DMS114 treated with DMSO at 0.1 percent for 48 hours (cell line): ENCODE measurements around the gene RAX2.
A peak's percentile ranks its signal among the peaks of the same experiment; 100 is the strongest.
"Not testable (repeated sequence)": the region's sequence is repeated elsewhere in the genome, so short reads cannot be mapped to it uniquely, and the experiment has no call there.

Experiments
- DNase-seq: peaks from one replicate; lab custom pipeline; 2025; ENCODE audit not compliant: unreplicated experiment; lab: John Stamatoyannopoulos, UW

RAX2 gene

DNA sequence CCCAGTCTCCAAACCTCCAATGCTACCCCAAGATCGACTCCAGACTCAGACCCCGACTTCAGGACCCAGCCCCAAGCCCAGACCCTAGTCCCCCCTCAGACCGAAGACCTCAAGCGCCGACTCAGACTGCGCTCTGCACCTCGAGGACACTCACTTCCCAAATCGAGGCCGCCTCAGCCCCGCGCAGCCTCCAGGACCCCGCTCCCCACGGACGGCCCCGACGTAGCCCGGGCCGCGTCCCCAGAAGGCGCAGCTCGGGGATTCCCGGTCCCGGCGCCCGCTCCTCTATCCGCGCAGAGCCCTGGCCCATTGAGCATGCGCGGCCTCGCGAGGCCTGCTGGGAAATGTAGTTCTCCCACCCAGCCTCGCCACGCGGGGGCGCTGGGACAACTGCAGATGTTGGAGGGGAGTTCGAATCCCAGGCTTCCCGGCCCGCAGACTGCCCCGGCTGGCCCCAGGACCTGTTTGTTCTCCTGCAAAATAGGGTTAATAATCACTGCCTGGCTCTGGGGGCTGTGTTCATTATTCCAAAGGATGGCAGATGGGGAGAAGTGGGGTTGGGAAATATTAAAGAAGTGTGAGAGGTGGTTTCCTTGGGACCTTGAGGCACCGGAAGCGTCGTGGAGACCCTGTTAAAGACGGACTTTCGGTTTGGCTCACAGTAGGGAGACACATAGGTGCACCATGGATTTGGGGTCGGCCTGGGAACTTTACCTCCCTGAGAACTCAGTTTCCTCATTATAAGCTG is 10.5 kb downstream of the RAX2 start, which contains the start of gene APBA3:
Gene APBA3, minus strand, starts transcription at position 311 of the 748 bp plus-strand sequence. CDS start 1,428 bp downstream, outside the sequence.
- DNase-seq, result peak; percentile 50

DNA sequence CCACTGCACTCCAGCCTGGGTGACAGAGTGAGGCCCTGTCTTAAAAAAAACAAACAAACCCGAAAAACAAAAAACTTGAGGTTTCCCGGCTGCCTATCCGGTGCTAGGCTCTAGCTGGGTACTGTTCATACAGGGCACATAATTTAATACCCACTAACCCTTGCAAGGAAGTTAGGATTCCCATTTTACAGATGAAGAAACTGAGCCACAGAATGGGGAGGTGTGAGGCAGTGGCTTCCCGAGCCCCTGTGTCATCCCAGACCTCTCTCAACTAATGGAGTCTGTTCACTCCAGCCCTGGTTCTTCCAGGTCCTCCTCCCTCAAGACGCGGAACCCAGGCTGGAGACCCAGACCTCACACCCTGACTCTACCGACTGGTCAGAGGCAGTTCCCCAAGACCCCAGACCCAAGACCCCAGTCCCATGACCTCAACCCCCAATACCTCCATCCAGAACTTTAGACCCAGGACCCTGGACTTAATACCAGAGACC is 11.1 kb downstream of the RAX2 start:
- DNase-seq, result no peak

GRCh38 chr19:3759482-3760254 is 12.4 kb downstream of the RAX2 start:
- DNase-seq, result no peak

DNA sequence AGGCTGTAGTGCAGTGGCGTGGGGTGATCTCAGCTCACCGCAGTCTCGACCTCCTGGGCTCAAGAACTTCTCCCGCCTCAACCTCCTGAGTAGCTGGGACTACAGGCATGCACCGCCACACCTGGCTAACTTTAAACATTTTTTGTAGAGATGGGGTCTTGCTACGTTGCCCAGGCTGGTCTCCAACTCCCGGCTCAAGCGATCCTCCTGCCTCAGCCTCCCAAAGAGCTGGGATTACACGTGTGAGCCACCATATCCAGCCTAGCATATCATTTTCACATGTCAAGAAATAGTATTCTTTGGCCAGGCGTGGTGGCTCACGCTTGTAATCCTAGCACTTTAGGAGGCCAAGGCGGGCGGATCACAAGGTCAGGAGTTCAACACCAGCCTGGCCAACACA is 13.7 kb downstream of the RAX2 start:
- not testable (repeated sequence) for DNase-seq

- not testable (repeated sequence) for DNase-seq
Measured at GRCh38 chr19:3757705-3758104, 14.3 kb downstream of the RAX2 start.

GRCh38 chr19:3753631-3754410 is 18.2 kb downstream of the RAX2 start:
- DNase-seq, result no peak

DNA sequence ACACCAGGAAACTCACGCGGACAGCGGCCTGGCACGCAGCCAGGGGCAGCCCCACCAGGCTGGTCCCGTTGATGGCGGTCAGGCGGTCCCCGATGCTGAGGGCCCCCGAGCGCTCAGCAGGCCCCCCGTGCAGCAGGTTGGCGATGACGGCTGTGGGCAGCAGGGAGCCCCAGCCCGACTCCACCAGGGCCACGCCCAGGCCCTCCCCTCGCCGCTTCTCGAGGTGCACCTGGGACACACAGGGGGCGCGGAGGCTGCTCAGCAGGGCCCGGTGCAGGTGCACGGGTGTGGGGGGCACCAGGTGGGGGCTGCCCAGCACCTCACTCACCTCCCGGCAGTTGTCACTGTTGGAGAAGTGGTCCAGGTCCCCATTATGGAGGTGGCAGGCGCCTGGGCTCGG is 19.5 kb downstream of the RAX2 start:
- DNase-seq, result no peak

- no peak for DNase-seq
Measured at GRCh38 chr19:3751236-3751635, 20.8 kb downstream of the RAX2 start.

- DNase-seq, result no peak
Measured at GRCh38 chr19:3750211-3750610, 21.8 kb downstream of the RAX2 start.

DNA sequence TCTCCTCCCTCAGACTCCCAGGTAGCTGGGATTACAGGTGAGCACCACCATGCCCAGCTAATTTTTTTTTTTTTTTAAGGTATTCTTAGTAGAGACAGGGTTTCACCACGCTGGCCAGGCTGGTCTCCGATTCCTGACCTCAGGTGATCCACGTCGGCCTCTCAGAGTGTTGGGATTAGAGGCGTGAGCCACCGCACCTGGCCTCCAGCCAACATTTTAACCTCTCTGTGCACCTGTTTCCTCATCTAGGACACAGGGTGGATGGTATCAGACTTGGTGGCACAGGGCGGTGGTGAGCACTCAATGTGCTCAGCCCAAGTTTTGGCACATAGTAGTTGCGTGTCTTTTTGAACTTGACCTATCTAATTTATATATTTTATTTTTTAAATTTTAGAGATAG is 23.1 kb downstream of the RAX2 start:
- DNase-seq, result no peak

- DNase-seq, result no peak
Measured at GRCh38 chr19:3746371-3747056, 25.5 kb downstream of the RAX2 start.

GRCh38 chr19:3745363-3746045 is 26.5 kb downstream of the RAX2 start:
- DNase-seq, result no peak

DNA sequence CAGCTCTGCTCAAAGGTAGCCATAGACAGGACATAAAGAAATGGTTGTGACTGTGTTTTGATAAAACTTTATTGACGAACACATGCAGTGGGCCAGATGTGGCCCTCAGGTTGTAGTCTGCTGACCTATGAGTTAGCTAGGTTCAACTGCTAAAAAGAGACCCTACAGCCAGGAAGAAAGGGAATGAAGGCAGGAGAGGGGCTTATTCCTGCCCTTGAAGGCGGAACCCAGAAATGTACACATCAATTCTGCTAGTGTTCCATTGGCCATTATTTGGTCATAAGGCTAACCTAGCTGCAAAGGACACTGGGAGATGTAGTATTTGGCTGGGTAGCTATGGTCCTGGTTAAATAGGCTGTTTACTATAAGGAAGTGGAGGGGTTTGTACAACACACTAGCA is 28.5 kb downstream of the RAX2 start:
- peak; percentile 32 for DNase-seq

DNA sequence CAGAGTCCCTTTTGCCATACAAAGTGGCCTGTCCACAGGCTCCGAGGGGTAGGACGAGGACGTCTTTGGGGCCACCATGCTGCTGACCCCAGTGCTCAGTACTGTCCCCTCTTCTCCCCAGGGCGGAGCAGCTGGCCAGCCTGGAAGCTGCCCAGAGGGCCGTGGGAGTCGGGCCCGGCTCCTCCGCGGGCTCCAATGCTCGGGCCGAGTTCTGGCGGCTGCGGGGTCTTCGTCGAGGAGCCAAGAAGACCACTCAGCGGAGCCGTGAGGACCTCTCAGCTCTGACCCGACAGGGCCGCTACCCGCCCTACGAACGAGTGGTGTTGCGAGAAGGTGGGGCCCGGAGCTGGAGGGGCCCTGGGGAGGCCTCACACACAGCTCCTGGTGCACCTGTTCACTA is 31.6 kb downstream of the RAX2 start:
- DNase-seq, result no peak

DNA sequence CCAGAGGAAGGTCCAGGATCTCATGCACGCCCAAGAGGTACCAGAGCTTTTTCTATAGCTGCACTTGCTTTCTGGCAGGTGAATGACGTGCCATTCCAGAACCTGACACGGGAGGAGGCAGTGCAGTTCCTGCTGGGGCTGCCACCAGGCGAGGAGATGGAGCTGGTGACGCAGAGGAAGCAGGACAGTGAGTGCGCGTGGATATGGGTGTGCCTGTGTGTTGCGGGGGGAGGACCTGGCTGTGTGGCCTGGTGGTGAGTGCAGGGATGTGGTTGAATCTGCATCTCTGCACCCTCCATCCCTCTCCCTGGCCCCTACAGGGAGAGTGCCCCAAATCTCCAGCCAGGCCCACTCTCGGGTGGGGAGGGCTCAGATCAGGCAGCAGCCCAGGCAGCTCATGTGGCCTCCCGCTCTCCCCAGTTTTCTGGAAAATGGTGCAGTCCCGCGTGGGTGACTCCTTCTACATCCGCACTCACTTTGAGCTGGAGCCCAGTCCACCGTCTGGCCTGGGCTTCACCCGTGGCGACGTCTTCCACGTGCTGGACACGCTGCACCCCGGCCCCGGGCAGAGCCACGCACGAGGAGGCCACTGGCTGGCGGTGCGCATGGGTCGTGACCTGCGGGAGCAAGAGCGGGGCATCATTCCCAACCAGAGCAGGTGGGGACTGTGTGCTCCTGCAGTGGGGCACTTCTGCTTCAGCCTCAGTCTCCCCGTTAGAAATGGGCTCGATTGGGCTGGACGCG is 33.4 kb downstream of the RAX2 start:
- DNase-seq, result no peak

DNA sequence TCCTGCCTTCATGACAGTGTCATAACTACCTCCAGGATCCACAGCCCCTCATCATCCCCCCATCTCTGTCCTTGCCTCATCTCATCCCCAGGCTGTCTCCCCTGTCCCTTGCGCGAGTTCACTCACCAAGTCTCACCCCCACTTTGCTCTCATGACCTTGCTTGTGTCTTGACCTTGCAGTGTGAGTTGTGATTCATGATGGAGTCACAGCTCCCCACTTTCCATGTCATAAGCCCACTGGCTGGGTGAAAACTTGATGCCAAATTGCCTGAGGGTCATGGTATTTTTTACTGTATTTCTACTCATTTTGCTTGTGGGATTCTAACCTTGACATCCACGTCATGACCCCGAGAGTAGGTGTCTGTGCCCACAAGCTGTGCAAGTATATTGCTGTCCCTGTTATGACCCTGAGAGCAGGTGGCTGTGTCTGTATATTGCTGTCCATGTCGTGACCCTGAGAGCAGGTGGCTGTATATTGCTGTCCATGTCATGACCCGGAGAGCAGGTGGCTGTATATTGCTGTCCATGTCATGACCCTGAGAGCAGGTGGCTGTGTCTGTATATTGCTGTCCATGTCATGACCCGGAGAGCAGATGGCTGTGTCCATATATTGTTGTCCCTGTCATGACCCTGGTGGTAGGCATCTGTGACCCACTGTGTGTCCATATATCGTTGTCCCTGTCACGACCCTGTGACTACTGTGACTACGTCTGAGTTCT is 34.4 kb downstream of the RAX2 start:
- no peak for DNase-seq

DNA sequence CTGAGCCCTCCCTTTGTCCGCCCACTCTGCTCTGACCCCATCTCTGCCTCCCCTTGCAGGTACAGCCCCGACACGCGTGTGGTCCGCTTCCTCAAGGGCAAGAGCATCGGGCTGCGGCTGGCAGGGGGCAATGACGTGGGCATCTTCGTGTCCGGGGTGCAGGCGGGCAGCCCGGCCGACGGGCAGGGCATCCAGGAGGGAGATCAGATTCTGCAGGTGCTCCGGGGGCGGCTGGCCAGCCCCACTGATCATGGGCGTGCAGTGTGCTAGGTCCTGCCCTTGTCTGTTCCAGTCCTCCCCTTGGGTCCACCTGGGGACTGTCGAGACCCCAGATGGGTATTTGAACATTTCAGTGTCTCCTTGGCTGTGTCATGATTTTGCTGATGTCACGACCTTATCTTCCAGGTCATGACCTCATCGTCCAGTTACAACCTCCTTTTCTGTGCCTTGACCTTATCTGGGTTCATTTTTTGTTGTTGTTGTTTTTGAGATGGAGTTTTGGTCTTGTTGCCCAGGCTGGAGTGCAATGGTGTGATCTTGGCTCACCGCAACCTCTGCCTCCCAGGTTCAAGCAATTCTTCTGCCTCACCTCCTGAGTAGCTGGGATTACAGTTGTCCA is 35.8 kb downstream of the RAX2 start:
- DNase-seq, result no peak

DNA sequence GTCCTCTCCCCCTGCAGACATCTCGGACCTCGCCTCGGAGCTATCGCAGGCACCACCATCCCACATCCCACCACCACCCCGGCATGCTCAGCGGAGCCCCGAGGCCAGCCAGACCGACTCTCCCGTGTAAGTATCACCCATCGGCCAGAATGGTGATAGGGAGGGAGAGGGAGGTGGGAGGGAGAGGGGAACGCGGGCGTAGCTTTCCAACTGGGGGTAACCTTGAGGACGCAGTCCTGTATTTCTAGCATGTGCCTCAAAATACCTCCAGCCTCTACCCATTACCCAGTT is 37.8 kb downstream of the RAX2 start:
- DNase-seq, result no peak
